ENCODE measurements around the gene DAPK2.
"Not testable (repeated sequence)": the region's sequence is repeated elsewhere in the genome, so short reads cannot be mapped to it uniquely, and the experiment has no call there.

Gene DAPK2

DNA sequence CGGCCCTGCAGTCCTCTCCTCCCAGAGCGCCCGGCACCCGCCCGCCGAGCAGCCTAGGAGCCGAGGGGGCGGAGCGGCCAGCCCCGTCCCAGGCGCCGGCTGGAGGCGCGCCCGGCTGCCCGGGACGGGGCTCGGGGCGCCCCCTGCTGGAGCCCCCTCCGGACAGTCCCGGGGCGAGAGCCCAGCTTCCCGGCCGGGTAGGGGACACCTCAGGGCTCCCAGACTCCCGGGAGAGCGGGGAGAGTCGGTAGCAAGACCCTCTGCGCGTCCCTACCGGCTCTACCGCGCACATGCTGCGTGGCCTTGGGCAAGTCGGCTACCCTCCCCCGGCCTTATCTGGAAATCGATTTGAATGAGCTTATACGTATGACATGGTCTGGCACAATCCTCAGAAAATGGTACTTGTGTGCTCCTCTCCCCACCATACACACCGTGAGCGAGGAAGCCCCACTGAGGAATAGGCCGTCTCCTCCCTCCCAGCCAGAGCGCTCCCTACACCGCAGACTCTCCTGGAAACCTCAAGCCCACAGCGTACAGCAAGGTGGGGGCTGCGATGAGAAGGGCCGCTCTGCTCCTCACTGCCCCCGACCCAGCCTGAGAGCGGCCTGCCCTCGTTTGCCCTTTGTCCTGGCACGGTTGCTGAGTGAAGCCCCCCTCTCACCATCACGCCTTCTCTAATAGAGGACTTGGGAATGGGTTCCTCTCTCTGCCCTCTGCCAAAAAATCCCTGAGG lies at the start of gene DAPK2:
Gene DAPK2, minus strand, starts transcription at position 65 of the 733 bp plus-strand sequence. CDS start 6,224 bp downstream, outside the sequence.
- peak within 1 kb of the TSS; percentile 36 for H3K4me3 ChIP-seq (ENCODE audit: low read depth, low read length)

DNA sequence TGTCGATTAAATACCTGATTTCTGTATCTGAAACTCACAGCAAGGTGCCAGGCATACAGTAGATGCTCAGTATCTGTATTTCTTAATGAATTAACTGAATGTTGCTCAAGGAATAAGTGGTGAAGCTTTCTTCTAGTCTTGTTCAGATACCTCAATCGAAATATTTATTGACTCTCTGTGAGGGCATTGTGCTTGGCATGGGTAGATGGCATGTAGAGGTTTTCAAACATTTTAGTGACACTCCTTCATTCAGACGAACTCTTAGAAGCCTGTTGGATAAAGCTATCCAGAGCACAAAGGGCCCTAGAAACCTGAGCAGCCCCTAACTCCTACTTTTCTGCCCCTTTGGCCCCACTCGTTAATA lies 49.1 kb upstream of the DAPK2 start:
- peak overlapping the region; percentile 87 for H3K4me3 ChIP-seq (ENCODE audit: low read depth, low read length)

DNA sequence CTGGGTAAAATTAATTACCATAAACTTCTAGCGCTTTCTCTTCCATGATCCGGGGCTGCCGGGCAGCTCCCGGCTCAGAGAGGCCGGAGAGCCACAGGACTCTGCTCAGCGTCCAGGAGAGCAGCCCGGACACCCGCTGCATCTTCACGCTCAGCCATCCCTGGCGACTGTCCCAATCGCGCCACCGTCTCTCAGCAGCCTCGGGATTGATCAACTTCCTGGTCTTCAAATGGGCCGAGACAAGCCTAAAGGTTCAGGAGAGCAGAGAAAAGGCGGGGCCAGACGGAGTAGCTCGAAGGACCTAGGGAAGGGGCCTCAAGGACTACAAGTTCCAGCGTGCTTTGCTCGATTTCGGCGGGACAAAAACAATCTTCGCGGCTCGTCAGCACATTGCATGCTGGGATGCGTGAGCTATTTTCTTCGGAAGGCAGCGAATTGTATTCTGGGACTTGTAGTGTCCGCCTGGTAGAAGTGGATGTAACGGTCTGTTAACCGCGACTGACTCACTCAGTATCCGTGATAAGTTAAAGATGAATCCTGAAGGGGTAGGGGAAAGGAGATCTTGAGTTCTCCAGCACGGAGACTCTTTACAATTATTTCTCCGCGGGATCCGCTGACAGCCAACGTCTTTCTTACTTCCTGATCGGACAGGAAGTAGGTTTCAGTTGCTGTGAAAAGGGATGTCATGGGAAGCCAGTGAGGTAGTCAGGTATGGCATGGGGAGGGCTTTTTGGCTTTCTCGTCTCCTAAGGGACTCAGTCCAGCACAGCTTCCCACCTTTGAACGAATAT lies 47.5 kb upstream of the DAPK2 start, which contains the start of gene CIAO2A:
Gene CIAO2A, minus strand, starts transcription at position 212 of the 791 bp plus-strand sequence. Its CDS starts 70 bp downstream, at position 142.
- H3K4me3 ChIP-seq (ENCODE audit: low read depth, low read length) = peak within 1 kb of the TSS; percentile 88

DNA sequence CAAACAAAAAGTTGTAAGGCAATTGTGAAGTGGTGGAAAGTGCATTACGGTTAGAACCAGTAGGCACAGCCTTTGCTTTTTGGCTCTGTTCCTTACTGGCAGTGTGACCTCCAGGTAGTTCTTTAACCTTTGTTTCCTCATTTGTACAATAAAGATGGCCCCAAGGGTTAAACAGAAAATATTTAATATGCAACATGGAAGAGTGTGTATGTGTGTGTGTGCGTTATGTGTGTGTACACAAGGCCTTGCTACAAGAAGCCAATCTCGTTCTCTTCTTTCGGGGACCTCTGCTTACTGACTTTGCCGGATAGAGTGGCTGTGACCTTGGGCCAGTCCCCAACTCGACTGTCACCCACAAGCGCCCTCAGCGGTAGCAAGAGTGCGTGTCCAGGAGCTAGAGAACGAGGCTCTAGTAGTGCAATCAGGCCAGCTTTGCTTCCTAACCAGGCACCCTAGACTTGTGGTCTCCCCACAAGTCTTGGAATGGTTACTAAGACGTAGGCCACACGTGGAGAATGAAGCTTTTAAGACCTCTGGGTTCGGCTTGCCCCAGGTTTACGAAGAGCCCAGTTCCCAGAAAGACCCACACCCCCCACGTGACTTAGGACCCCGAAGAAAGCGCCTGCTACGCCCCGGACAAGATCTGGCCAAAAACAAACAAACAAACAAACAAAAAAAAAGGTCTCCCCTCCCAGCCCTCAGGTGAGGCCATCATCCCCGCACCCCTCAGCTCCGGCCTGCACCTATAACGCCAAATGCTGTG lies 46.8 kb upstream of the DAPK2 start:
- peak overlapping the region; percentile 88 for H3K4me3 ChIP-seq (ENCODE audit: low read depth, low read length)

DNA sequence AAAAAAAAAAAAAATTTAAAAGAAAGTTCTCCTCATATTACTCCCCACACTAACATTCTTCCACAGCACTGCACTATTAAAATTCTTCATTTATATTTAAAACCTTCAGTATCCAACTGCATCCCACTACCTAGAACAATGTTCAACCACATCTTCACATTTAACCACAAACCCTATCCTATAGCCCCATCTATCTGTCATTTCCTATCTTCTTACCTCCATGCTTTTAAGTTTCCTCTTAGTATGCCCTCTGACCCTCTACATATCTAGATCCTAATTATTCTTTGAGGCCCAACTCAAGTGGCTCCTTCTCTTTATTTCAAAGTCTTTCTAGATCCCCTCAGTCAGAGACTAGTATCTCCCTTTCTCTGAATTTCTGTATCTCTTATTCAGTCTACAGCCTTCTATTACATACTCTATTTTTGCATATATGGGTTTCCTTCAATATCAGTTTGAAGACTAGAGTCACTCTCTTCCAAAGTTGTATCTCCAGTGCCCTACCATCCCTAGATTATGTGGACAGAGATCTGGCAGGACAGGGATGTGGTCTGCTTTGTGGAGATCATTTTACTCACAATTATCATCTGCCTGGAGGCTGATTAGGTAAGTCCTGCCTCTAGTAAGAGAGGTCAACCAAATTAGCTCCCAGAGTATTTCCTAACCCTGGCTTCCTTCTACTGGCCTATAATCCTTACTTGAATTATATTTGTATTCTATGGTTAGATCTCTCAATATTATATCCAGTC lies 46.0 kb upstream of the DAPK2 start:
- H3K4me3 ChIP-seq (ENCODE audit: low read depth, low read length) = no peak overlapping the region

DNA sequence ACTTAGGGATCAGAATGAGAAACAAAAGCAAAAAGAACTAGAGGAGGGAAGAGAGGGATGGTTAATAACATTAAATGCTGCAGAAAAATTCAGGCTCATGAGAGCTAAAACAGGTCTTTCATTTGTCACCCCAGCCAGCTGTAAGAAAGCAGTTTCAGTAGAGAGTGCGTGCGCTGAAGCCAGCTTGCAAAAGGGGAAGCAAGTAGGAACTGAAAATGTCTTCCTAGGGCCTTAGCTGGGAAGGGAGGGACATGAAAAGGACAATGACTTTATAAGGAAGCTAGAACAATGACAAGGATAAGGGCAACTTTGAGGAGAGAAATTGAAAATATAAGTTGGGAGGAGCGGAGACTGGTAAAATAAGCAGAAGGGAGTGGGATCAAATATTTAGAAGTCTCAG lies 44.2 kb upstream of the DAPK2 start:
- no peak overlapping the region for H3K4me3 ChIP-seq (ENCODE audit: low read depth, low read length)

DNA sequence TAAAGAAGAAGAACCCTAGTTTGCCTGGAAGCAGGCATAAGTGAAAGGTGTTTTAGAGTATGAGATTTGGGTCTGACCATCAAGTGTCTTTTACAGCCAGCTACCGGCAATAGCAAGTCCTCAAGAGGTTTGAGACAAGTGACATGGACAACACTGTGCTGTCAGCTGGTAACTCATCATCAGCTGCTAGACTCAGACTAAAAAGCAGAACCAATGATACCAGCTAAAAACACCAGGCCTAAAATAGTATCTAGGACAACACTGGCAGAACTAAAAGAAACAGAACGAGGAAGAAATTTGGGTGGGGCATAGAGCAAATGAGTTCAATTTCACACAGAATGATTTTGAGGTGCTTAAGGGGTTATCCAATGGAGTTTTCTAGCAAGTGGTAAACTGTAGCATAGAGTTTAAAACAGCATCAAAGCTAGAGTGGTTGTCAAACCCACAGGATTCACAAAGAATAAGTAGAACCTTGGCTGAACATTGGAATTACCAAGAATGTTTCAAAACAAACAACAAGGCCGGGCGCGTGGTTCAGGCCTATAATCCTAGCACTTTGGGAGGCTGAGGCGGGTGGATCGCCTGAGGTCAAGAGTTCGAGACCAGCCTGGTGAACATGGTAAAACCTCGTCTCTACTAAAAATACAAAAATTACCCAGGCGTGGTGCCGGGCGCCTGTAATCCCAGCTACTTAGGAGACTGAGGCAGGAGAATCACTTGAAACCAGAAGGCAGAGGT lies 43.4 kb upstream of the DAPK2 start:
- no peak overlapping the region for H3K4me3 ChIP-seq (ENCODE audit: low read depth, low read length)

DNA sequence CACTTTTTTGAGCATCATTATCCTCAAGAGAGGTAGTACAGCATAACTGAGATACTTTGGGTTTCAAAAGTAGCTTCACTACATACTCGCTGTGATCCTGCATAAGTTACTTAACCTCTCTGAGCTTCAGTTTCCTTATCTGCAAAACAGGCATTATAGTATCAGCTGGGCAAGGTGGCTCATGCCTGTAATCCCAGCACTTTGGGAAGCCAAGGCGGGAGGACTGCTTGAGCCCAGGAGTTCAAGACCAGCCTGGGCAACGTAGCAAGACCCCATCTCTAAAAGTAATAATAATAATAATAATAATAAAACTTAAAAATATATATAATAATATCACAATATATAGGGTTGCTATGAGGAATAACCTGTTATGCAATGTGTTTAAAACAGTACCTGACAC lies 36.5 kb upstream of the DAPK2 start:
- no peak overlapping the region for H3K4me3 ChIP-seq (ENCODE audit: low read depth, low read length)

DNA sequence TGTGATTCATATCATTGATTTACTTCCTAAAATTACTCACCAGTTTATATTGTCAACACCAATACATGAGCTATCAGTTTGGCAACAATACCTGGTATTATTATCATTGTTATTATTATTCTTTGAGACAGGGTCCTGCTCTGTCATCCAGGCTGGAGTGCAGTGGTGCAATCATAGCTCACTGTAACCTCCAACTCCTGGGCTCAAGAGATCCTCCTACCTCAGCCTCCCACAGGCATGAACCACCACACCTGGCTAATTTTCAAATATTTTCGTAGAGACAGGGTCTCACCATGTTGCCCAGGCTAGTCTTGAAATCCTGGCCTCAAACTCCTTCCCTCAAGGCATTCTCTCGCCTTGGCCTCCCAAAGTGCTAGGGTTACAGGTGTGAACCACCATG lies 27.2 kb upstream of the DAPK2 start:
- H3K4me3 ChIP-seq (ENCODE audit: low read depth, low read length) = not testable (repeated sequence)

DNA sequence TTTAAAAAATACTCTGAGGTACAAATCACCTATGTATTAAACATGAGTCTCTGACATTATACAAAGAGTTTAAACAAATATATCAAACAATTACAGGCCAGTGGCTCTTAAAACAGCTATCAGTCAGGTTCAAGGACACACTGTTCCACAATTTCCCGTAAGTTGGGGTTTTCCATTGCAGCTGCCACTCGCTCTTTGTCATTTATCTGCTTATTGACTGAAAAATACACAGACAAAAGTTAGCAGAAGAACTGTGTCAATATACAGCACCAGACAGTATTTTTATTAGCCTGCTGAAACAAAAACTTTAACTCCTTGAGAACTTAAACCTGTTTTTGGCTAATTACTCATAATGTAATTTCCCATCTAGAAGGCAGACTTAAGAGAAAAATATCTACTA lies 26.5 kb upstream of the DAPK2 start:
- H3K4me3 ChIP-seq (ENCODE audit: low read depth, low read length) = no peak overlapping the region

DNA sequence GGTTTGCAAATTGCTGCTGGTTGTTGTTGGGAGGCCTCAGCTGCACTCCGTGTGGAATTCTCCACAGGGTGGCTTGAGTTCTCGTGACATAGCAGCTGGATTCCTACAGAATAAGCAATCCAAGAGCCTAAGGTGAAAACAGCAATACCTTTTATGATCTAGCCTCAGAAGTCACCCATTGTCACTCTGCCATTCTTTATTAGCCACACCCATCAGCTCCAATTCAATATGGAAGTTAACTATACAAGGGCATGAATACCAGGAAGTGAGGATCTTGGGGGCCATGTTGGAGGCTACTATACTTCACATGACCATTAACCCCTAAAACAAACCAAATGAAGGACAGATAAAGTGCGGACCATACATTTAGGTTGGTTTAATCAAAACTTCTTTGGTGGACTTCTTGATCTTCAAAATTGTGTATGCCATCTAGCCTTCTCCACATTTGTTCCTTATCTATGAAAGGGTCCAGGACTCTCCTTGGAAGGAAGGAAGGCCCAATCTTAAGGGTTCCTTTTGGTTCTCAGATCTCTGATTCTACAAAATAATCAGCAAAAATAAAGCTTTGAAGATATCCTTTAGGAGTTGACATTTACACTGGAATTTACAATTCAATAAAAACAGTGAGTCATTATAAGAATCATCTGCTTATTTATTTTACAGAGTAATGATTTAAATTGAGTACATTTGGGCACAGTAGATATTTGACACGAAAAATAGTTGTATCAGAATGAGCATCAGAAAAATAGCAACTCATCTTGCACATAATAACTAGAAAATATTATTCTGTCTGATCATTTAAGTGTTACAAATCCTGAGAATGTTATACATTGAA lies 25.9 kb upstream of the DAPK2 start:
- H3K4me3 ChIP-seq (ENCODE audit: low read depth, low read length) = no peak overlapping the region

DNA sequence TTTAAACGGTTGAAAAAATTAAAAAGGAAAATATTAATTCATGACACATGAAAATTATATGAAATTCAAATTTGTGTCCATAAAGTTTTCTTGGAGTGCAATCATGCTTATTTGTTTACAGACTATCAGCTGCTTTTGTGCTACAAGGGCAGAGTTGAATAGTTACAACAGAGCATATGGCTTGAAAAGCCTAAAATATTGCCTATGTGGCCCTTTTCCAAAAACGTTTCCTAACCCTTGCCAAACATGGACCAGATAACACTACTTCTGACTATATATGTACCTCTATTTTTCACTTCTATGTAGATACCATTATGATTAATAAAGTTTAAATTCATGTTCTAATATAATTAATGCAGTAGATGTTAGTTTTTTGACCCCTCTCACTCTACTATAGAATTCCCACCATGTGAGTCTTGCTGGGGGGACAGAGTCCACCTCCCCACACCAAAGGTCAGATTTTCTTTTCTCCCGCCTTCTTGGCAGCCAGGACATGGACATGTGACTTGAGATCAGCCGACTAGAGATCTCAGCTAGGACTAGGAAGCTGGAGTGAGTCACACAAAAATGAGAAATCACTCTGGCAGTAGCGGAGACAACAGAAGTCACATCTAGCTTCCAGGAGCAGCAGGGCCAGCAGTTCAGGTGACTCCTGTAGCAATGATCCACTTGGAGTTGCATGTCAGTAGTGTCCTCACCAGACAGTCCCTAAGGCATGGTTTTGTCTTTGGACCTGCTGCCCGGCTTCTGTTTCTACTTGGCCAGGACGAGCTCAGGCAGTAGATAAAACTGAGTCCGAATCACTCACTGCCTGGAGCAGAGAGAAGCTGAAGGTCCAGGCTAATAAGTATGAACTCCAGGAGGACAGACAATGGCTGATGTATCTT lies 24.9 kb upstream of the DAPK2 start:
- no peak overlapping the region for H3K4me3 ChIP-seq (ENCODE audit: low read depth, low read length)

DNA sequence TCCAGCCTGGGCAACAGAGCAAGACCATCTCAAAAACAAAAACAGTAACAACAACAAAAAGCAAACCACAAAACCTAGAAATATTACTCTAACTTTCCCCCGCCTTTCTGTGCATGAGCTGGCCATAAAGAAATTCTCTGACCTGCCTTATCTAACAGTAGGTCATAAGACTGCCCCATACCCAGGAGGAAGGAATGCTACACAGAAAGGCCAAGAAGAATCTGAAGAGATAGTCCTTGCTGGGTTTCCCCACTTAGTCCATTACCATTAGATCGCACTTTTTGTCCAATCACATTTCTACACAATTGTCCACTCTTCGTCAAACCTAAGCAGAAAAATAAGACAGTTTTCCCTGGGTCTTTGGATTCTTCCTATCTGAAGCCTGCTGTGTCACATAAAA lies 23.8 kb upstream of the DAPK2 start:
- no peak overlapping the region for H3K4me3 ChIP-seq (ENCODE audit: low read depth, low read length)

DNA sequence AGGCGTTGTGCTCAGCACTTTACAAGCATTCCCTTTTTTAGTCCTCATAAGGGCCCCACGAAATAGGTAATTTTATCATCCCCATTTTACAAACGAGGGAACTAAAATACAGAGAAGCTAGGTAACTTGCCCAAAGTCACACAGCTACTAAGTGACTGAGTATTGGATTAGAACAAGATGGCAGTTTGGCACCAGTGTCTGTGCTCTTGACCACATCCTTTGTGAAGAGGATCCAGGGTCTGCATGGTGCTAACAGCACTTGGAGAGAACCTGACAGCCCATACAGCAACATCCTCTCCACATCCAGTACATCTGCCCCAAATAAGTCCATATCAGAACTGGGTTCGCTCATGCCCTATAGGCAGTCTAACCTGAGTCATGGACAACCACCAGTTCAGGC lies 21.8 kb upstream of the DAPK2 start:
- no peak overlapping the region for H3K4me3 ChIP-seq (ENCODE audit: low read depth, low read length)

DNA sequence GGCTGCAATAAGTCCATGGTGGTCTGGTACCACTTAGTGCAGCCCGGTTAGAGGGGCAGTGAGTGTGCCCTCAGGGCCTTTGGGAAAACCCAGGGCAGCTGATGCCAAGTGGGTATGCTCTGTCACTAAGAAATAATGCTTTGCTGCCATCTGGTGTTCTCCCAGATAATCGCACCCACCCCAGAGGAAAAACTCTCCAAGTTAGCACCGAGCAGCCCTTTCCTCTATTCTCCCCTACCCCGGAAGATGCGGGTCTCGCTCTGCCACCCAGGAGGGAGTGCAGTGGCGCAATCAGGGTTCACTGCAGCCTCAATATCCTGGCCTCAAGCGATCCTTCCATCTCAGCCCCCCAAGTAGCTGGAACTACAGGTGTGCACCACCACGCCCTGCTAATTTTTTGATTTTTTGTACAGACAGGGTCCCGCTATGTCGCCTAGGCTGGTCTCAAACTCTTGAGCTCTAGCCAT lies 21.3 kb upstream of the DAPK2 start:
- no peak overlapping the region for H3K4me3 ChIP-seq (ENCODE audit: low read depth, low read length)

DNA sequence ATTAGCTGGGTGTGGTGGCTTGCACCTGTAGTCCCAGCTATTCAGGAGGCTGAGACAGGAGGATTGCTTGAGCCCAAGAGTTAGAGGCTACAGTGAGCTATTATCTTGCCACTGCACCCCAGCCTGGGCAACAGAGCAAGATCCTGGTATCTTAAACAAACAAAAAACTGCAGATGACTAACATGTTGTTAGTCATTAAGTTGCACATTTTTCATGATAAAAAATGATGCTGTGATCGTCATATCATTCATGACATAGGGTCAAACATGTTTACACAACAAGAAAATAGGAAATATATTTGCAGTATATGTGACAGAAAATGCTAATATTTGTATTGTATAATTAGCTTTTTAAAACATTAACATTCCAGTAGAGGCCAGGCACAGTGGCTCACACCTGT lies 20.2 kb upstream of the DAPK2 start:
- no peak overlapping the region for H3K4me3 ChIP-seq (ENCODE audit: low read depth, low read length)

DNA sequence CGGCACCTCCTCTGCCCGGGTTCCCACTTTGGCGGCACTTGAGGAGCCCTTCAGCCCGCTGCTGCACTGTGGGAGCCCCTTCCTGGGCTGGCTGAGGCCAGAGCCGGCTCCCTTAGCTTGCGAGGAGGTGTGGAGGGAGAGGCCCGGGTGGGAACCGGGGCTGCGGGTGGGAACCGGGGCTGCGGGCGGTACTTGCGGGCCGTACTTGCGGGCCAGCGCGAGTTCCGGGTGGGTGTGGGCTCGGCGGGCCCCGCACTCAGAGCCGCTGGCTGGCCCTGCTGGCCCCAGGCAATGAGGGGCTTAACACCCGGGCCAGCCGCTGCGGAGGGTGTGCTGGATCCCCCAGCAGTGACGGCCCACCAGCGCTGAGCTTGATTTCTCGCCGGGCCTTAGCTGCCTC lies 14.4 kb upstream of the DAPK2 start:
- no peak overlapping the region for H3K4me3 ChIP-seq (ENCODE audit: low read depth, low read length)

DNA sequence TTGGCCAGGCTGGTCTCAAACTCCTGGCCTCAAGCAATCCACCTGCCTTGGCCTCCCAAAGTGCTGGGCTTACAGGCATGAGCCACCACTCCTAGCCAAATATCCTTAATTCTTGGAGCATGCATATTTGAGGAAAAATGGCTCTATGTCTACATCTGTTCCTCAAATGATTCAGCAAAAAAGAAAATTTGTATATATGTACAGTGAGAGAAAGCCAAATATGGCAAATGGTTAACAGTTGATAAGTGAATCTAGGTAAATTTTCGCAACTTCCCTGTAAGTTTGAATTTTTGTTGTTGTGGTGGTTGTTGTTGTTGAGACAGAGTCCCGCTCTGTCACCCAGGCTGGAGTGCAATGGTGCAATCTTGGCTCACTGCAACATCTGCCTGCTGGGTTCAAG lies 12.8 kb upstream of the DAPK2 start:
- not testable (repeated sequence) for H3K4me3 ChIP-seq (ENCODE audit: low read depth, low read length)

All from iPS-11a (cell line).